Dermis lymphatic vessel endothelial cell (primary cell): ENCODE data around the gene AK1. TPM values are rescaled to one million over a fixed set of nuclear protein-coding genes. Genes with fewer than 3 reads are reported as not detected.

Experiments
- total RNA-seq: library from RNA; depleted of rRNA; stranded (reverse); fragments of >200 nt; gene quantifications from 2 replicates; pipeline ENCODE4 v1.2.1, GENCODE V29; 2014

The AK1 gene, protein sequence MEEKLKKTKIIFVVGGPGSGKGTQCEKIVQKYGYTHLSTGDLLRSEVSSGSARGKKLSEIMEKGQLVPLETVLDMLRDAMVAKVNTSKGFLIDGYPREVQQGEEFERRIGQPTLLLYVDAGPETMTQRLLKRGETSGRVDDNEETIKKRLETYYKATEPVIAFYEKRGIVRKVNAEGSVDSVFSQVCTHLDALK
- 17.0 and 17.6 TPM in 2 replicates for total RNA-seq

DNA sequence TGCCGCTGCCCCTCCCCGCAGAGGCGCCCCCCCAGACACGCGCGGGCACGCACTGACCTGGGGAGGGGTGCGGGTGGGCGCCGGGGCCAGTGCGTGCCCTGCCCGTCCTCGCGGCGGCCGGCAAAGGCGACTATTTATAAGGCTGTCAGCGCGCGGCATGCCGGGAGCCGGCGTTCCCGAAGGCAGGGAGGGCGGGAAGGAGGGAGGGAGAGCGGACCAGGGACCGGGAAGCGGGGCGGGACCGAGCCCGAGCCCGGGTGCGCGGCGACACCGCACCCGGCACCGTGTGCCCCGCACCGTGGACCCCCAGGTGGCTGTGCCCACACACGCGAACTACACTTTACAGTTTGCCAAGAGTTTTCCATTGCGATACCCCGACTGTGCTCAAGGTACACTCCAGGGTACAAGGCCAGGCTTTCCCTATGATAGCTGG is at the start of gene AK1:
AK1 (minus strand) TSS at position 110 of the 433 bp plus-strand sequence. CDS start 3,058 bp downstream, outside the sequence.

DNA sequence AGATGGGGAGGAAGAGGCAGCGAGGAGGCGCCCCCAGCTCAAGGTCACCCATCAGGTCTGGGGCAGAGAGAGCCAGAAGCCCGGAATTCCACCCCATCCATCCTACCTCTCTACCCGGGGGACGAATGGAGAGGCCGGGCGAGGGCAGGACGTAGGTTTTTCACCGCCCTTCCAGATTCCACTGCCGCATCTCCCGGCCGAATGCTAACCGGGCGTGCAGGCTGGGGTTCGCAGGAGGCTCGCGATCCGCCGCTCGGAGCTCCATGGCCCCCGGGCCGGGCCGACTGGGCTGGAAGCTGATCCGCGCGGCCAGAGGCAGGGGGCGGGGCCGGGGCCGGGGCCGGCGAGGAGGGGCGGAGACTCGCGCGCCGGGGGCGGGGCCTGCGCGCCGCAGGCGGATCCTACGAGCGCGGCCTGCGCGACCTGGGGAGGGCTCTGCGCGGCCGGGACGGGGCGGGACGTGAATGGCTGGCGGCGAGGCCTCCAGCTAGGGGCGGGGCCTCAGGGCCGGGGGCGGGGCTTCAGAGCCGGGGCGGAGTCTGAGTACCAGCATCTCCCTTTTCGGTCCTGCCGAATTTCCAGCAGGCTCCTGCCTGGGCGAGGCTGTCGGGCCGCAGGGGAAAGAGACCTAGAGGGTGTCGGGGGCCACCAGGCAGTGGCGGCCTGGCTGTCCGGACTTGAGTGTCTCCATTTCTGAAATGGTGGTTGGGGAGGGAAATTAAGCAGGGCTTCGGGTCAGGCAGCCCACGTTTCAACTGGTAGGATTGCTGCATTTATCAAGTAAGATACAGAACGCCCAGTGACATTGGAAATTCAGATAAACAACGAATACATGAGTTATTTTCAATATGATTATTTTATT is 39.5 kb upstream of the AK1 start, which contains the start of gene ST6GALNAC4:
ST6GALNAC4 (minus strand) TSS at position 322 of the 862 bp plus-strand sequence. CDS start 622 bp downstream, outside the sequence.

DNA sequence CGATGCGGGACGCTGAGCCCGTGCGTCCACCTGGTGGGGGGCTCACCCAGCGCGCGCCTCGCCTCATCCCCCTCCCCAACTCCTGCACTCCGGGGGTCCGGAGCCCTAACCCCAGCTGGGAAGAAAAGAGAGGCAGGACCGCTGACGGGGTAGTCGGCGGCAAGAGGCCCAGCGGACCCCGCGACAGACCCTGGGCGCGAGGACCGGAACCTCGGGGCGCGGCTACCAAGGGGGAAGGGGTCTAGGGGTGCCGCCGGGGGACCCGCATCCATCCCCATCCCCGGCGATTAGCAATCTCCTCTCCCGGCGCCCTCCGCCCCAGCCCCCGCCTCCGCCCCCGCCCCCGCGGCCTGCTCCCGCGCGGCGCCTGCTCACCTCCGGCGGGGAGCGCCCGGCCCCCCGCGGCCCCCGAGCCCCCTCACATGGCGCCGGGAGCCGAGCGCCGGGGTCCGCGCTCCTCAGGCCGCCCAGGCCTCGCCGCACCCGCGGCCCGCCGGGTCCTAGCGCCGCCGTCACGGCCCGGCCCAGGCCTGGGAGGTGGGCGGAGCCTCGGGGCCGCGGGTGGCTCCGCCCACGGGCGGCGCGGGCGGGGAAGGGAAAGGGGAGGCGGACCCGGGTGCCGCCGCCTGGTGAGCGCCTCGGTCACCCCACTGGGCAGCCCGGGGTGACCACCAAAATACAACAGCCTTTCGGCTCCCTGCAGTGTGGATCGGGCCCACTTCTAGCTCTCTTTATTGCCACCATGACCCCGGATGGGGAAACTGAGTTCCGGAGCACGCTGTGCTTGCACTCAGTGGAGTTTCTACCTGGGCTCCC is 21.9 kb upstream of the AK1 start, which contains the start of gene ST6GALNAC6:
ST6GALNAC6 (minus strand) TSS at position 476 of the 816 bp plus-strand sequence. CDS start 1,622 bp downstream, outside the sequence.

DNA sequence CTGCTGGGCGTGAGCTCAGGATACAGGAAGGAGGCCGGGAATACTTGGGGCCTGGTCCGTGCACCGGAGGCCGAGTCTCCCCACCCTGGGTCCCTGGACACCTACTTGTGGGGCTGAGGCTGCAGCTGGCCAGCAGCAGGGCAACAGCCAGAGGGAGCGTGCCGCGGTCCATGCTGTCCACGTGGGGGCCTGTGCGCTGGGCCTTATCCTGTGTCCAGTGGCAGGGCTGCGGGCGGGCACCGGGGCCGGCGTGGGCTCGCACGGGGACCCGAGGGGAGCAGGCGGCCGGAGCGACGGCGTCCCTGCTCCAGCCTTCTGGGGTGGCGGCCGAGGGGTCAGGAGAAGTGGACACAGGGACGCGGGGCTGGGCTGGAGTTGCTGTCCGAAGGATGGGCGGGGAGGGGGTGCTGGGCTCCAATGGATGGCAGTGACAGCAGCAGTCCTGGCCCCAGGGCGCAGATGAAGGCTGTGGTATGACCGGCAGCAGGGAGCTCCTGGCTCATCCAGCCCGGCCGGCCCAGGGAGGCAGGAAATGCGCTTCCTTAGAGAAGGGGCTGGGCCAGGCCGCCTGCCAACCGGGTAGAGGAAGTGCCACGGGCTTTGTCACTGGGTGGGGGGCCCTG is 23.2 kb downstream of the AK1 start, which contains the start of gene ENG:
ENG (minus strand) TSS at position 475 of the 623 bp plus-strand sequence; CDS start at position 172, 303 bp downstream.

Other genes with a start within 250 kb of the AK1 start
- 0.09 TPM in 1 of 2 replicates, not detected in the other for gene CFAP157, start 170.7 kb downstream of the AK1 start, total RNA-seq
- 15.6 and 20.7 TPM in 2 replicates for gene PTRH1, start 162.0 kb downstream of the AK1 start, total RNA-seq
- gene TTC16, start 161.6 kb downstream of the AK1 start, total RNA-seq: not detected in 2 replicates
- 4.9 and 5.5 TPM in 2 replicates for gene TOR2A, start 142.4 kb downstream of the AK1 start, total RNA-seq
- 51.5 and 72.8 TPM in 2 replicates for gene SH2D3C, start 99.0 kb downstream of the AK1 start, total RNA-seq
- gene CDK9, start 91.6 kb downstream of the AK1 start, total RNA-seq: 81.1 and 86.7 TPM in 2 replicates
- 43.0 and 50.4 TPM in 2 replicates for gene FPGS, start 74.8 kb downstream of the AK1 start, total RNA-seq
- 24.6 and 29.1 TPM in 2 replicates for gene ENG, start 23.0 kb downstream of the AK1 start, total RNA-seq
- 36.9 and 41.7 TPM in 2 replicates for gene ST6GALNAC6, start 21.9 kb upstream of the AK1 start, total RNA-seq
- 25.5 and 29.6 TPM in 2 replicates for gene ST6GALNAC4, start 39.4 kb upstream of the AK1 start, total RNA-seq
- gene PIP5KL1, start 53.1 kb upstream of the AK1 start, total RNA-seq: 0.87 and 1.7 TPM in 2 replicates
- gene DPM2, start 60.2 kb upstream of the AK1 start, total RNA-seq: 10.7 and 14.7 TPM in 2 replicates
- 28.2 and 62.7 TPM in 2 replicates for gene EEIG1, start 103.3 kb upstream of the AK1 start, total RNA-seq
- gene NAIF1, start 189.6 kb upstream of the AK1 start, total RNA-seq: 9.5 TPM in 2 replicates
- gene SLC25A25, start 190.6 kb upstream of the AK1 start, total RNA-seq: 25.3 and 48.5 TPM in 2 replicates